Cardiac muscle cell (in vitro differentiated cells and primary cell): Measurements from ENCODE around the gene HMX1. TPM values are rescaled to one million over a fixed set of nuclear protein-coding genes. Genes with fewer than 3 reads are reported as not detected.
A peak's percentile ranks its signal among the peaks of the same experiment; 100 is the strongest.

Experiments
- DNase-seq, 2 donors: peaks; one replicate each; pipeline versions ENCODE4 v3.0.0 to v3.0.0-alpha.2; 2010 to 2017; ENCODE audit warnings: low read depth in 1 of 2, low spot score in 1 of 2
- H3K27ac ChIP-seq: fragments of 200-600 bp; sonication (generic); 2 replicates; pipeline ENCODE4 v1.5.1; 2016
- H3K27me3 ChIP-seq: fragments of 200-600 bp; sonication (generic); 2 replicates; pipeline ENCODE4 v1.6.0; 2016; ENCODE audit warnings: control low read depth
- H3K36me3 ChIP-seq: fragments of 200-600 bp; sonication (generic); 2 replicates; pipeline ENCODE4 v1.5.1; 2016; ENCODE audit warnings: control low read depth
- H3K4me1 ChIP-seq: fragments of 200-600 bp; sonication (generic); 2 replicates; pipeline ENCODE4 v1.8.1; 2017; ENCODE audit warnings: low read depth, mild to moderate bottlenecking, mixed run types
- H3K4me3 ChIP-seq: fragments of 200-600 bp; sonication (generic); 2 replicates; pipeline ENCODE4 v1.5.1; 2016; ENCODE audit warnings: mild to moderate bottlenecking
- H3K9me3 ChIP-seq: fragments of 200-600 bp; sonication (generic); 2 replicates; pipeline ENCODE4 v1.5.1; 2017; ENCODE audit warnings: low read depth, mild to moderate bottlenecking, control low read depth
- polyA plus RNA-seq: library from polyadenylated mRNA; unstranded; fragments of >200 nt; fragmentation: Nextera tagmentation; extraction: Ambion mirVana; gene quantifications from 2 replicates; pipeline ENCODE4 v1.2.1, GENCODE V29; 2016
- total RNA-seq: library from RNA; depleted of rRNA; stranded (reverse); fragments of >200 nt; gene quantifications from 2 replicates; pipeline ENCODE4 v1.2.3, GENCODE V29; 2016
- TF ChIP-seq, protein P1 (sequence below): IDR thresholded peaks from 2 replicates; pipeline ENCODE4 v1.5.1; 2012; ENCODE audit warnings: low read depth, mild to moderate bottlenecking, low read length

The HMX1 gene
- total and polyA plus RNA-seq, 2 experiments from 2014 or later = 0.13 TPM; not detected in 1

DNA sequence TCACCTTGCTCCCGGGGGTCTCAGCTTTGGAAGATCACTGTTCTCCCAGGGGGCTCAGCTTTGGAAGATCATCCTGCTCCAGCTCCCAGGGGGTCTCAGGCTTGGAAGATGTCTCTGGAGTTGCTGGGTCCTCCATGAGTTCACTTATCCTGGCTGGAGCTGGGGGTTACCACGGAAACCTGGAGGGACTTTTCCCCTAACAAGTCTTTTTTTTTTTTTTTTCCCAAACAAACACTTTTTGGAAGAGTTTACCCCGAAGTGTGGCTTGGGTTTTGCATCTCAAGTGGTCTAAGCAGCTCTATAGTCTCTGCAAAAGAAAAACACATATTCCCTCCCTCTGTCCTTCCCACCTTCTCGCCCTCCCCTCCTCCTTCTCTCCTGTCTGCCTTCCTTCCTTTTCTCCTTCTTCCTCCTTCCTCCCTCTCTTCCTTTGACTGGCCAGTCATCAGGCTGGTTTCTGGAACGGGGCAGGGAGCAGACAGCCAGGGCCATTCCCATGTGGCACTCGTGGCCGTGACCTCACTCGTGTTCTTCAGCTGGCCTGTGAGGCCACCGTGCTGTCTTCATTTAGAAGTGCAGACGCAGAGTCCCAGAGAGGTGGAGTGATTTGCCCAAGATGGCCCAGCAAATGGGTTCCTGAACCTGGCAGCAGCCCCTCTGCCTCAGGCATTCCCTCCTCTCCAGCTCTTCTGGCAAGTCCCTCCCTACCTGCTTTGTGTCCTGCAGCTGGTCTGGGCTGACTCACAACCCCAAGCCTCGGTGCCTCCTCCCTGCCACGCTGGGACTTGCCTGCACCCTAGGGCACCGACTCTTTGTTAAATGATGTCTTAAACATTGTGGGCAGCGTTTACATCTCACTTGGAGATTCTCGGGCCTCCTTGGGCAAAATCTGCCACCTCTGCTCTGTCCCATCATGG lies 25.9 kb upstream of the HMX1 start:
- no peak overlapping the region for H3K4me3 ChIP-seq
- no peak overlapping the region for H3K27ac ChIP-seq
- no peaks in the 10 kb centered on the region for H3K36me3 ChIP-seq
- no peaks in the 10 kb centered on the region for H3K9me3 ChIP-seq
- TF ChIP-seq, protein P1, sequence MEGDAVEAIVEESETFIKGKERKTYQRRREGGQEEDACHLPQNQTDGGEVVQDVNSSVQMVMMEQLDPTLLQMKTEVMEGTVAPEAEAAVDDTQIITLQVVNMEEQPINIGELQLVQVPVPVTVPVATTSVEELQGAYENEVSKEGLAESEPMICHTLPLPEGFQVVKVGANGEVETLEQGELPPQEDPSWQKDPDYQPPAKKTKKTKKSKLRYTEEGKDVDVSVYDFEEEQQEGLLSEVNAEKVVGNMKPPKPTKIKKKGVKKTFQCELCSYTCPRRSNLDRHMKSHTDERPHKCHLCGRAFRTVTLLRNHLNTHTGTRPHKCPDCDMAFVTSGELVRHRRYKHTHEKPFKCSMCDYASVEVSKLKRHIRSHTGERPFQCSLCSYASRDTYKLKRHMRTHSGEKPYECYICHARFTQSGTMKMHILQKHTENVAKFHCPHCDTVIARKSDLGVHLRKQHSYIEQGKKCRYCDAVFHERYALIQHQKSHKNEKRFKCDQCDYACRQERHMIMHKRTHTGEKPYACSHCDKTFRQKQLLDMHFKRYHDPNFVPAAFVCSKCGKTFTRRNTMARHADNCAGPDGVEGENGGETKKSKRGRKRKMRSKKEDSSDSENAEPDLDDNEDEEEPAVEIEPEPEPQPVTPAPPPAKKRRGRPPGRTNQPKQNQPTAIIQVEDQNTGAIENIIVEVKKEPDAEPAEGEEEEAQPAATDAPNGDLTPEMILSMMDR = no peak
- no peak for DNase-seq
- H3K27me3 ChIP-seq = peaks cover 70% of the 10 kb centered on the region
- H3K4me1 ChIP-seq = no peaks in the 10 kb centered on the region

DNA sequence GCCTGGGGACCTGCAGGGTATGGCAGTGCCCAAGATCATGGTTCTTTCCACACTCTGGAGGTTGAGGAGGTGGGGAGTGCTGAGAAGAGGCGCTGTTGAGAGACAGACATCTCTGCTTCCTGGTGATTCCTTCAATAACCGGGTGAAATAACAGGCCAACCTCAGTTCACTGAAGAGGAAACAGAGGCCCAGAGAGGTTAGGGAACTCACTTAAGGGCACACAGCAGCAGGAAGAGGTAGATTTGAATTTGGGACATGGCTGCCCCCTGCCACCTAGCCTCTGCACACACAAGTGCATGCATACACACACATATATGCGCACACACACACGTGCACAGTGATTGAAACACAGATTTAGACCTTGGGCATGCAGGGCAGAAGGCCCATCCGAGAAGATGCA lies 24.9 kb upstream of the HMX1 start:
- Histone ChIP-seq H3K27ac (no peak overlapping the region), H3K4me3 (no peak overlapping the region), H3K27me3 (peaks cover 80% of the 10 kb centered on the region), H3K36me3 (no peaks in the 10 kb centered on the region), H3K9me3 (no peaks in the 10 kb centered on the region), H3K4me1 (no peaks in the 10 kb centered on the region)
- DNase-seq = no peak
- TF ChIP-seq, protein P1 = no peak

DNA sequence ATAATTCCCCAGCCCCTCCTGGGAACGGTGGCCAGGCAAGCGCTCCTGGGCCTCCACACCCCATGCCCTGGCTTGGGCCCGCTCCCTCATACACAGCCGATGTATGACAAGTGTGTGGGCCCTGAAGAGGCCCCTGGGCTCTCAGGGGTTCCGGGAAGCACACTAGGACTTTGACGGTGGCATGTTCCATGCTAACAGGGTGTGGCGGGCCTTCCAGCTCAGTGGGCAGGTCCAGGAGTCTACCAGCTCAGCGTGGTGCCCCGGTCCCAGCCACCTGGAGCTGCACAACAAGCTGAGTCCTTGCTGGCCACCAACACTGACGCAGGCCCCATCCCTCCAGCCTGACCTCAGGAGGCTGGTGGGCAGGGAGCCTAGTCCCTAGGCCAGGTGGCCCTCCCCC lies 24.4 kb upstream of the HMX1 start:
- TF ChIP-seq, protein P1 = no peak
- H3K36me3 ChIP-seq = no peaks in the 10 kb centered on the region
- no peak overlapping the region for H3K4me3 ChIP-seq
- DNase-seq = no peak
- no peaks in the 10 kb centered on the region for H3K9me3 ChIP-seq
- no peak overlapping the region for H3K27ac ChIP-seq
- peaks cover 84% of the 10 kb centered on the region for H3K27me3 ChIP-seq
- H3K4me1 ChIP-seq = no peaks in the 10 kb centered on the region

DNA sequence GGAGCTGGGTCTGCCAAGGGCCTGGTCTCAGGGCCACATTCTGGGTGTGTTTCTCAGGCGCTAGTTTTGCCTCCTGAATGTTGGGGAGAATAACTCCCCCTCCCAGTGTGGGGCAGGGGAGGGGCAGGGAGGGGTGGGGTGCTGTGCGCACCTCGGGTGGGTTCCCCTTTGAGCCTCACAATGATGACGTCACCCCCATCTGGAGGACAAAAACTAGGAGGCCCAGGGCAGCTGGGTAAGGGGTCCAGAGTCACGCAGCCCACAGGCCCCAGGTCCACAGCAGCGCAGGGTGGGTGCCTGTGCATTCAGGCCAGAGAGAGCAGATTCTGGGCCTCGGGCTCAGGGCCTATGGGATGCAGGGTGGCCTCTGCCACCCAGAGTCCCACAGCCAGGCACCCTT lies 23.7 kb upstream of the HMX1 start:
- TF ChIP-seq, protein P1 = no peak
- DNase-seq = no peak
- Histone ChIP-seq H3K27ac (no peak overlapping the region), H3K27me3 (peaks cover 92% of the 10 kb centered on the region), H3K36me3 (no peaks in the 10 kb centered on the region), H3K4me3 (no peak overlapping the region), H3K4me1 (no peaks in the 10 kb centered on the region), H3K9me3 (no peaks in the 10 kb centered on the region)

DNA sequence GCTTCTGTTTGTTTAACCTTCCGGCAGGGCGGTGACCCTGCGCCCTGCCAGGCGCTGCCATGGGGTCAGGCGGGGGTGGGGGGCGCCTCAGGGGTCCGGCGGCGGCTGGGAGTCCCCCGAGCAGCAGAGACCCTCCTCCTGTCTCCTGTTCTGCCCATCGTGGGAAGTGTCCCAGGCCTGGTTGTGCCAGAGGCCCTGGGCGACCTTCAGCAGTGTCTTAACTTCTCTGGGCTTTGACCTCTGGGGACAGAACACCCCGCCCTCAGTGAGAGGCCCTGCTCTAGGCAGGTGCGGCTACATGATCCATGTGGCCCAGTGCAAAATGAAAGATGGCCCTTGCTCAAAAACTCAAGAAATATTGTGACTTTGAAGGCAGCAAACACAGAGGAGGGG lies 22.8 kb upstream of the HMX1 start:
- H3K27me3 ChIP-seq = peaks cover 100% of the 10 kb centered on the region
- H3K36me3 ChIP-seq = no peaks in the 10 kb centered on the region
- H3K4me1 ChIP-seq = no peaks in the 10 kb centered on the region
- DNase-seq = no peak
- no peak overlapping the region for H3K27ac ChIP-seq
- no peaks in the 10 kb centered on the region for H3K9me3 ChIP-seq
- TF ChIP-seq, protein P1 = no peak
- peak overlapping the region; percentile 13 for H3K4me3 ChIP-seq
